PC-9 (cell line): ENCODE results near the gene C1QL4. TPM values are rescaled to one million over a fixed set of nuclear protein-coding genes. Genes with fewer than 3 reads are reported as not detected.

Source experiments
- BruUV-seq: library from RNA; stranded (reverse); fragments of 400-500 nt; replicated peaks from 2 replicates; lab custom pipeline; 2021; lab: Mats Ljungman, UMichigan
- CTCF ChIA-PET: fragments of 300-600 bp; sonication (Branson Sonifier 250); formaldehyde crosslinking; loops from one replicate; lab custom pipeline; 2022; ENCODE audit warnings: antibody characterized with exemption; lab: Charles Lee
- POLR2A ChIA-PET: fragments of 300-600 bp; sonication (Branson Sonifier 250); formaldehyde crosslinking; loops from one replicate; lab custom pipeline; 2022; ENCODE audit warnings: antibody characterized with exemption; ENCODE audit not compliant: unreplicated experiment; lab: Charles Lee
- DNase-seq, 2 experiments: peaks; one replicate each; pipeline versions ENCODE4 v3.0.0 to v3.0.0-alpha.2; 2015 to 2022; ENCODE audit warnings: mixed read lengths in 1 of 2
- H2AFZ ChIP-seq: fragments of 200-600 bp; sonication (generic); 2 replicates; pipeline ENCODE4 v1.8.1; 2017; ENCODE audit warnings: antibody characterized with exemption
- H3F3A ChIP-seq: fragments of 200-600 bp; sonication (generic); 2 replicates; pipeline ENCODE4 v1.8.1; 2017; ENCODE audit warnings: antibody characterized with exemption, mild to moderate bottlenecking, low read depth; ENCODE audit not compliant: insufficient read depth
- H3K27ac ChIP-seq: fragments of 200-600 bp; sonication (generic); 2 replicates; pipeline ENCODE4 v1.6.1; 2016; ENCODE audit warnings: mixed run types
- H3K27me3 ChIP-seq: fragments of 200-600 bp; sonication (generic); 2 replicates; pipeline ENCODE4 v1.6.1; 2016; ENCODE audit warnings: low read depth, mixed run types; ENCODE audit not compliant: insufficient read depth
- H3K36me3 ChIP-seq: fragments of 200-600 bp; sonication (generic); 2 replicates; pipeline ENCODE4 v1.6.1; 2016; ENCODE audit warnings: low read depth, mixed run types
- H3K4me1 ChIP-seq: fragments of 200-600 bp; sonication (generic); replicated peaks from 2 replicates; pipeline ENCODE4 v1.6.1; 2016; ENCODE audit warnings: mixed run types; ENCODE audit not compliant: insufficient read depth
- H3K4me2 ChIP-seq: fragments of 200-600 bp; sonication (generic); 2 replicates; pipeline ENCODE4 v1.6.1; 2017; ENCODE audit warnings: mixed run types
- H3K4me3 ChIP-seq: fragments of 200-600 bp; sonication (generic); 2 replicates; pipeline ENCODE4 v1.6.1; 2016; ENCODE audit warnings: mixed run types
- H3K79me2 ChIP-seq: fragments of 200-600 bp; sonication (generic); 2 replicates; pipeline ENCODE4 v1.6.1; 2017; ENCODE audit warnings: low read depth, mixed run types
- H3K9me2 ChIP-seq: fragments of 200-600 bp; sonication (generic); 2 replicates; pipeline ENCODE4 v1.8.1; 2017; ENCODE audit warnings: mild to moderate bottlenecking; ENCODE audit not compliant: insufficient read depth
- H3K9me3 ChIP-seq: fragments of 200-600 bp; sonication (generic); 2 replicates; pipeline ENCODE4 v1.8.1; 2016; ENCODE audit warnings: low read depth; ENCODE audit not compliant: insufficient read depth
- H4K20me1 ChIP-seq: fragments of 200-600 bp; sonication (generic); 2 replicates; pipeline ENCODE4 v1.8.1; 2017; ENCODE audit not compliant: insufficient read depth
- EZH2 ChIP-seq: fragments of 200-600 bp; sonication (generic); IDR thresholded peaks from 2 replicates; pipeline ENCODE4 v1.8.0; 2017; ENCODE audit warnings: antibody characterized with exemption, low read depth
- intact Hi-C: fragments of 100-400 bp; cut with micrococcal nuclease; formaldehyde crosslinking; loops from one replicate; pipeline ENCODE4 v1.10.0; 2022; ENCODE audit not compliant: unreplicated experiment
- total RNA-seq: library from RNA; stranded (reverse); gene quantifications from 2 replicates; pipeline ENCODE4 v1.2.3, GENCODE V29; 2021
- TF ChIP-seq, protein P1 (sequence below): fragments of 200-600 bp; sonication (generic); conservative IDR thresholded peaks from 2 replicates; pipeline ENCODE4 v1.6.1; 2017; ENCODE audit warnings: mixed run types, antibody characterized with exemption, mild to moderate bottlenecking, moderate library complexity

The C1QL4 gene
- total RNA-seq, 1 experiment from 2014 or later: 0.22 TPM

- Histone ChIP-seq H2AFZ (no peak overlapping the region), H4K20me1 (no peaks in the 10 kb centered on the region)
- no TSS peak for BruUV-seq
These were observed 42.7 kb downstream of the C1QL4 start for GRCh38 chr12:49294086-49294803.

GRCh38 chr12:49293056-49293956, 43.7 kb downstream of the C1QL4 start:
- CTCF ChIA-PET: interaction anchor here (0.6 to 0.7 kb wide), 2 partner anchors 45 to 65 kb away, joined by 3 to 5 read pairs; no protein-coding TSS in a partner anchor
- intact Hi-C loops: no loop called here
- 0 out of 2 replicates have a peak, but pooled peaks cover 2% of the 10 kb centered on the region for H3K27me3 ChIP-seq

More at GRCh38 chr12:49294086-49294803, 42.7 kb downstream of the C1QL4 start:
- Histone ChIP-seq H3K4me3 (no peak overlapping the region), H3K4me1 (no peaks in the 10 kb centered on the region), H3K79me2 (no peaks in the 10 kb centered on the region), H3K9me3 (no peaks in the 10 kb centered on the region), H3K27ac (no peak overlapping the region), H3K36me3 (no peaks in the 10 kb centered on the region), H3K9me2 (no peaks in the 10 kb centered on the region), H3F3A (no peaks in the 10 kb centered on the region), H3K27me3 (0 out of 2 replicates have a peak, but pooled peaks cover 2% of the 10 kb centered on the region), H3K4me2 (no peak overlapping the region)
- DNase-seq: no peak
- ChIA-PET CTCF (interaction anchor here (0.5 to 0.7 kb wide), 3 partner anchors 44 to 316 kb away, joined by 3 to 4 read pairs (median 3); partner anchors contain the start of gene WNT1), POLR2A (no interaction called here)
- TF ChIP-seq, protein P1, sequence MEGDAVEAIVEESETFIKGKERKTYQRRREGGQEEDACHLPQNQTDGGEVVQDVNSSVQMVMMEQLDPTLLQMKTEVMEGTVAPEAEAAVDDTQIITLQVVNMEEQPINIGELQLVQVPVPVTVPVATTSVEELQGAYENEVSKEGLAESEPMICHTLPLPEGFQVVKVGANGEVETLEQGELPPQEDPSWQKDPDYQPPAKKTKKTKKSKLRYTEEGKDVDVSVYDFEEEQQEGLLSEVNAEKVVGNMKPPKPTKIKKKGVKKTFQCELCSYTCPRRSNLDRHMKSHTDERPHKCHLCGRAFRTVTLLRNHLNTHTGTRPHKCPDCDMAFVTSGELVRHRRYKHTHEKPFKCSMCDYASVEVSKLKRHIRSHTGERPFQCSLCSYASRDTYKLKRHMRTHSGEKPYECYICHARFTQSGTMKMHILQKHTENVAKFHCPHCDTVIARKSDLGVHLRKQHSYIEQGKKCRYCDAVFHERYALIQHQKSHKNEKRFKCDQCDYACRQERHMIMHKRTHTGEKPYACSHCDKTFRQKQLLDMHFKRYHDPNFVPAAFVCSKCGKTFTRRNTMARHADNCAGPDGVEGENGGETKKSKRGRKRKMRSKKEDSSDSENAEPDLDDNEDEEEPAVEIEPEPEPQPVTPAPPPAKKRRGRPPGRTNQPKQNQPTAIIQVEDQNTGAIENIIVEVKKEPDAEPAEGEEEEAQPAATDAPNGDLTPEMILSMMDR: no peak
- TF ChIP-seq EZH2: no peak
- intact Hi-C loops: no loop called here

GRCh38 chr12:49292729-49293055, 44.3 kb downstream of the C1QL4 start:
- Histone ChIP-seq H3K27ac (no peak overlapping the region), H3K4me2 (no peak overlapping the region), H4K20me1 (no peaks in the 10 kb centered on the region), H3K4me1 (no peaks in the 10 kb centered on the region), H3K9me2 (no peaks in the 10 kb centered on the region), H3K79me2 (no peaks in the 10 kb centered on the region), H2AFZ (no peak overlapping the region), H3K36me3 (no peaks in the 10 kb centered on the region), H3K27me3 (0 out of 2 replicates have a peak, but pooled peaks cover under 1% of the 10 kb centered on the region), H3K9me3 (no peaks in the 10 kb centered on the region), H3K4me3 (no peak overlapping the region), H3F3A (no peaks in the 10 kb centered on the region)
- no TSS peak for BruUV-seq
- ChIA-PET CTCF (no interaction called here), POLR2A (interaction anchor here (0.6 kb wide), 1 partner anchor 173 kb away, joined by 4 read pairs; no protein-coding TSS in a partner anchor)
- intact Hi-C loops: no loop called here
- TF ChIP-seq EZH2: no peak
- TF ChIP-seq, protein P1: no peak
- no peak for DNase-seq

More at GRCh38 chr12:49293056-49293956, 43.7 kb downstream of the C1QL4 start:
- no peaks in the 10 kb centered on the region for H3K4me1 ChIP-seq
- H3K9me3 ChIP-seq: no peaks in the 10 kb centered on the region
- no peak overlapping the region for H3K4me3 ChIP-seq
- no peak for TF ChIP-seq EZH2
- TF ChIP-seq, protein P1: no peak
- no peaks in the 10 kb centered on the region for H3F3A ChIP-seq
- H3K9me2 ChIP-seq: no peaks in the 10 kb centered on the region
- no peaks in the 10 kb centered on the region for H4K20me1 ChIP-seq
- no peak overlapping the region for H3K27ac ChIP-seq
- DNase-seq: no peak
- POLR2A ChIA-PET: no interaction called here
- no peak overlapping the region for H3K4me2 ChIP-seq
- no TSS peak for BruUV-seq
- no peaks in the 10 kb centered on the region for H3K79me2 ChIP-seq
- H3K36me3 ChIP-seq: no peaks in the 10 kb centered on the region
- H2AFZ ChIP-seq: no peak overlapping the region
